Measurements from ENCODE around the gene NR2F6. TPM values are rescaled to one million over a fixed set of nuclear protein-coding genes. Genes with fewer than 3 reads are reported as not detected.

The NR2F6 gene
- total and polyA plus RNA-seq, 2 of the 4 experiments (the other 2 are of a cell fraction) = 8.4 to 20.5 TPM

GRCh38 chr19:17266975-17267788, 21.5 kb upstream of the NR2F6 start, which contains the start of gene BABAM1 (continued):
- TF ChIP-seq SMC3 (IDR thresholded peaks at IDR 0.05; ENCODE audit: low read depth, low read length) = no peak
- TF ChIP-seq USF2 (IDR thresholded peaks at IDR 0.05; ENCODE audit: low read depth, low read length) = peak; percentile 40; the same call in 1 of the 2 replicates

- Histone ChIP-seq H3K4me2 (ENCODE audit: low read depth, low read length) (no peak overlapping the region), H3K9ac (ENCODE audit: low read depth, low read length) (no peak overlapping the region), H2AFZ (replicated peaks; ENCODE audit: low read length, poor library complexity) (peak overlapping the region; percentile 36), H2BK20ac (ENCODE audit: low read depth, low read length) (no peak overlapping the region), H2BK120ac (ENCODE audit: low read depth, low read length) (no peak overlapping the region), H3K27ac (ENCODE audit: insufficient read depth, low read length) (no peak overlapping the region), H3K79me1 (ENCODE audit: low read depth in 1 of 2, low read length in 2 of 2) (peaks cover 0 to 22% of the 10 kb centered on the region in 2 experiments; a peak in 2 of 4 replicates), H3K27me3 (ENCODE audit: control insufficient read depth, insufficient read depth, low read length) (no peaks in the 10 kb centered on the region), H3K4me1 (ENCODE audit: control insufficient read depth, insufficient read depth, low read length) (no peaks in the 10 kb centered on the region; the same call in 1 of the 2 replicates), H3K9me1 (ENCODE audit: insufficient read depth, low read length) (no peaks in the 10 kb centered on the region), H3K56ac (ENCODE audit: extremely low read depth, insufficient read depth, low read length) (no peak overlapping the region), H3K9me3 (ENCODE audit: control insufficient read depth, insufficient read depth, low read length) (no peaks in the 10 kb centered on the region), H3K18ac (ENCODE audit: low read depth, low read length) (no peak overlapping the region), H3K4me3 (ENCODE audit: insufficient read depth, low read depth, low read length) (no peak overlapping the region), H4K5ac (ENCODE audit: low read depth, low read length) (peak overlapping the region; percentile 11; the same call in 1 of the 2 replicates), H3K36me3 (ENCODE audit: control insufficient read depth, insufficient read depth, low read length) (peaks cover 9% of the 10 kb centered on the region; the same call in 1 of the 2 replicates), H2BK5ac (ENCODE audit: low read depth, low read length, poor library complexity, severe bottlenecking) (no peak overlapping the region), H2AK9ac (replicated peaks; ENCODE audit: low read depth, low read length, poor library complexity) (no peak overlapping the region), H3K4ac (ENCODE audit: low read depth, low read length) (no peak overlapping the region), H4K8ac (ENCODE audit: low read depth in 2 of 2, low read length in 2 of 2) (peak overlapping the region; percentile 68 to 81; a peak in 3 of 4 replicates), H4K20me1 (ENCODE audit: insufficient read depth, low read length) (no peaks in the 10 kb centered on the region), H2BK15ac (ENCODE audit: low read depth, low read length) (no peak overlapping the region), H4K91ac (ENCODE audit: insufficient read depth, low read depth, low read length) (no peak overlapping the region), H3K23ac (ENCODE audit: low read depth, low read length) (no peak overlapping the region), H2AK5ac (ENCODE audit: low read depth, low read length) (no peak overlapping the region), H3K14ac (replicated peaks; ENCODE audit: low read depth, low read length) (no peak overlapping the region)
- no peak for DNase-seq
- intact Hi-C loops (cut with micrococcal nuclease) = no loop called here
- no CpG with 5 or more reads among the region's 12 CpGs for WGBS, 2 experiments (ENCODE audit: extremely low coverage in 2 of 2, insufficient read length in 1 of 2)
- in situ Hi-C loops (cut with MboI; ENCODE audit: low sequenced_read_pairs) = no loop called here
- POLR2A ChIA-PET (ENCODE audit: unreplicated experiment) = interaction anchor here (0.7 kb wide), 1 partner anchor 51 kb away, joined by 4 read pairs; the partner anchor contains the start of gene USE1
- TF ChIP-seq FOS (IDR thresholded peaks at IDR 0.05; ENCODE audit: low read depth, low read length) (no peak), NFE2L2 (IDR thresholded peaks at IDR 0.05; ENCODE audit: low read depth, low read length) (no peak), POLR2A (IDR thresholded peaks at IDR 0.05; ENCODE audit: low read depth, low read length) (no peak), SMC3 (IDR thresholded peaks at IDR 0.05; ENCODE audit: low read depth, low read length) (no peak)
- CTCF ChIA-PET = interaction anchor here (0.5 kb wide), 1 partner anchor 13 kb away, joined by 3 read pairs; no protein-coding TSS in a partner anchor
- dilution Hi-C loops (cut with HindIII; ENCODE audit: low sequenced_read_pairs, unreplicated experiment) = no loop called here
- no TSS peak for BruUV-seq (replicated peaks)
- no peak for ATAC-seq (ENCODE audit: low read depth)
Measured at GRCh38 chr19:17266589-17266974, 20.9 kb upstream of the NR2F6 start.

Measured in IMR-90 (cell line).